IgD-negative memory B cell (primary cell): Measurements from ENCODE around the gene TRERF1. TPM values are rescaled to one million over a fixed set of nuclear protein-coding genes. Genes with fewer than 3 reads are reported as not detected.
"Not testable (repeated sequence)": the region's sequence is repeated elsewhere in the genome, so short reads cannot be mapped to it uniquely, and the experiment has no call there.

Experiments
- H3K27ac Mint-ChIP-seq, 3 donors: one replicate each; pipeline ENCODE4 v1.8.0; 2020 to 2022; ENCODE audit warnings: mild to moderate bottlenecking in 3 of 3, mixed read lengths in 3 of 3, moderate library complexity in 1 of 3
- H3K27me3 Mint-ChIP-seq: one replicate; pipeline ENCODE4 v1.8.0; 2021; ENCODE audit warnings: mixed read lengths
- H3K36me3 Mint-ChIP-seq: one replicate; pipeline ENCODE4 v1.8.0; 2020; ENCODE audit warnings: mild to moderate bottlenecking, mixed read lengths
- H3K4me1 Mint-ChIP-seq, 3 donors: one replicate each; pipeline ENCODE4 v1.8.0; 2020 to 2022; ENCODE audit warnings: mixed read lengths in 3 of 3, mild to moderate bottlenecking in 1 of 3
- H3K4me3 Mint-ChIP-seq, 4 donors: one replicate each; pipeline ENCODE4 v1.8.0; 2020 to 2022; ENCODE audit warnings: mild to moderate bottlenecking in 4 of 4, mixed read lengths in 4 of 4, moderate library complexity in 3 of 4
- H3K9me3 Mint-ChIP-seq, 3 donors: one replicate each; pipeline ENCODE4 v1.8.0; 2020 to 2021; ENCODE audit warnings: mixed read lengths in 3 of 3, mild to moderate bottlenecking in 1 of 3
- polyA plus RNA-seq: library from polyadenylated mRNA; unstranded; fragments of 300-500 nt; fragmentation: Illumina TruSeq; gene quantifications from one replicate; pipeline ENCODE4 v1.2.3, GENCODE V29; 2021

The TRERF1 gene
- polyA plus RNA-seq, 1 donor from 2014 or later = 1.6 TPM

- Mint-ChIP-seq H3K36me3 (peaks cover 5% of the 10 kb centered on the region), H3K4me1 (peaks cover 0 to 6% (median 4%) of the 10 kb centered on the region in 3 donors), H3K4me3 (no peak overlapping the region), H3K9me3 (no peaks in the 10 kb centered on the region), H3K27ac (no peak overlapping the region), H3K27me3 (no peaks in the 10 kb centered on the region)
Measured at GRCh38 chr6:42225419-42225818, 226.3 kb downstream of the TRERF1 start.

GRCh38 chr6:42225029-42225339 lies 226.7 kb downstream of the TRERF1 start:
- Mint-ChIP-seq H3K4me3 (no peak overlapping the region), H3K36me3 (peaks cover 5% of the 10 kb centered on the region), H3K4me1 (peaks cover 0 to 6% (median 4%) of the 10 kb centered on the region in 3 donors), H3K27ac (no peak overlapping the region), H3K27me3 (no peaks in the 10 kb centered on the region), H3K9me3 (no peaks in the 10 kb centered on the region)

- Mint-ChIP-seq H3K4me1 (peaks cover 0 to 6% (median 4%) of the 10 kb centered on the region in 3 donors), H3K9me3 (no peaks in the 10 kb centered on the region), H3K36me3 (peaks cover 5% of the 10 kb centered on the region), H3K27me3 (no peaks in the 10 kb centered on the region), H3K27ac (no peak overlapping the region), H3K4me3 (peak overlapping the region in 3 of 4 donors; percentile 22 to 55 (median 35))
Measured at GRCh38 chr6:42224222-42225028, 227.3 kb downstream of the TRERF1 start.

- no peaks in the 10 kb centered on the region for H3K27me3 Mint-ChIP-seq
- peaks cover 4 to 10% (median 8%) of the 10 kb centered on the region in 3 donors for H3K4me1 Mint-ChIP-seq
- H3K4me3 Mint-ChIP-seq = no peak overlapping the region
- H3K27ac Mint-ChIP-seq = no peak overlapping the region
- no peaks in the 10 kb centered on the region for H3K9me3 Mint-ChIP-seq
- H3K36me3 Mint-ChIP-seq = peaks cover 4% of the 10 kb centered on the region
Measured at GRCh38 chr6:42222448-42222847, 229.3 kb downstream of the TRERF1 start.

- H3K4me1 Mint-ChIP-seq = peaks cover 9 to 13% (median 12%) of the 10 kb centered on the region in 3 donors
- no peaks in the 10 kb centered on the region for H3K9me3 Mint-ChIP-seq
- H3K36me3 Mint-ChIP-seq = peaks cover 4% of the 10 kb centered on the region
- H3K27me3 Mint-ChIP-seq = no peaks in the 10 kb centered on the region
- no peak overlapping the region for H3K4me3 Mint-ChIP-seq
- peak overlapping the region in 1 of 3 donors; percentile 41 for H3K27ac Mint-ChIP-seq
Measured at GRCh38 chr6:42221546-42221945, 230.2 kb downstream of the TRERF1 start.

GRCh38 chr6:42220807-42221206 lies 230.9 kb downstream of the TRERF1 start:
- peak overlapping the region in 1 of 3 donors; percentile 6 for H3K27ac Mint-ChIP-seq
- H3K36me3 Mint-ChIP-seq = peaks cover 3% of the 10 kb centered on the region
- H3K9me3 Mint-ChIP-seq = no peaks in the 10 kb centered on the region
- peak overlapping the region in 1 of 4 donors; percentile 20 for H3K4me3 Mint-ChIP-seq
- peaks cover 9 to 18% (median 12%) of the 10 kb centered on the region in 3 donors for H3K4me1 Mint-ChIP-seq
- H3K27me3 Mint-ChIP-seq = no peaks in the 10 kb centered on the region

- Mint-ChIP-seq H3K4me1 (peaks cover 11 to 19% (median 14%) of the 10 kb centered on the region in 3 donors), H3K36me3 (peaks cover 4% of the 10 kb centered on the region), H3K27me3 (no peaks in the 10 kb centered on the region), H3K4me3 (peak within 1 kb of the TSS; percentile 96 to 100 (median 98)), H3K27ac (peak within 1 kb of the TSS; percentile 95 to 96 (median 96)), H3K9me3 (no peaks in the 10 kb centered on the region)
Measured at GRCh38 chr6:42217519-42218367, 234.0 kb downstream of the TRERF1 start, which contains the start of gene MRPS10. Gene MRPS10, minus strand, starts transcription at chr6:42217861. Its CDS starts 12 bp downstream, at chr6:42217849.

- H3K4me3 Mint-ChIP-seq = peak overlapping the region; percentile 96 to 100 (median 98)
- H3K4me1 Mint-ChIP-seq = peaks cover 11 to 21% (median 14%) of the 10 kb centered on the region in 3 donors
- H3K9me3 Mint-ChIP-seq = no peaks in the 10 kb centered on the region
- peaks cover 4% of the 10 kb centered on the region for H3K36me3 Mint-ChIP-seq
- no peaks in the 10 kb centered on the region for H3K27me3 Mint-ChIP-seq
- peak overlapping the region; percentile 95 to 96 (median 96) for H3K27ac Mint-ChIP-seq
Measured at GRCh38 chr6:42217157-42217518, 234.6 kb downstream of the TRERF1 start.

- H3K4me3 Mint-ChIP-seq = peak overlapping the region; percentile 68 to 100 (median 82)
- peak overlapping the region in 1 of 3 donors; percentile 53 for H3K27ac Mint-ChIP-seq
- not testable (repeated sequence) for H3K36me3 Mint-ChIP-seq, H3K9me3 Mint-ChIP-seq, H3K27me3 Mint-ChIP-seq
- peaks cover 17 to 27% (median 20%) of the 10 kb centered on the region in 3 donors for H3K4me1 Mint-ChIP-seq
Measured at GRCh38 chr6:42216495-42216894, 235.2 kb downstream of the TRERF1 start.

- H3K4me1 Mint-ChIP-seq = peaks cover 14 to 23% (median 16%) of the 10 kb centered on the region in 3 donors
- no peak overlapping the region for H3K4me3 Mint-ChIP-seq
- H3K27ac Mint-ChIP-seq = no peak overlapping the region
- H3K27me3 Mint-ChIP-seq = no peaks in the 10 kb centered on the region
- peaks cover 4% of the 10 kb centered on the region for H3K36me3 Mint-ChIP-seq
- H3K9me3 Mint-ChIP-seq = no peaks in the 10 kb centered on the region
Measured at GRCh38 chr6:42212442-42212841, 239.3 kb downstream of the TRERF1 start.

GRCh38 chr6:42211726-42212125 lies 240.0 kb downstream of the TRERF1 start:
- peaks cover 12 to 21% (median 13%) of the 10 kb centered on the region in 3 donors for H3K4me1 Mint-ChIP-seq
- H3K36me3 Mint-ChIP-seq = peaks cover 4% of the 10 kb centered on the region
- peak overlapping the region in 2 of 4 donors; percentile 17 to 23 for H3K4me3 Mint-ChIP-seq
- H3K27me3 Mint-ChIP-seq = no peaks in the 10 kb centered on the region
- no peaks in the 10 kb centered on the region for H3K9me3 Mint-ChIP-seq
- peak overlapping the region in 2 of 3 donors; percentile 46 to 58 for H3K27ac Mint-ChIP-seq

- Mint-ChIP-seq H3K27me3 (no peaks in the 10 kb centered on the region), H3K4me3 (no peak overlapping the region), H3K36me3 (peaks cover 5% of the 10 kb centered on the region), H3K9me3 (no peaks in the 10 kb centered on the region), H3K4me1 (peaks cover 11 to 12% (median 11%) of the 10 kb centered on the region in 3 donors), H3K27ac (no peak overlapping the region)
Measured at GRCh38 chr6:42210551-42210950, 241.2 kb downstream of the TRERF1 start.

- H3K4me1 Mint-ChIP-seq, H3K9me3 Mint-ChIP-seq, H3K27me3 Mint-ChIP-seq, H3K4me3 Mint-ChIP-seq, H3K27ac Mint-ChIP-seq, H3K36me3 Mint-ChIP-seq: not testable (repeated sequence)
Measured at GRCh38 chr6:42207559-42207958, 244.2 kb downstream of the TRERF1 start.

- peaks cover 9% of the 10 kb centered on the region for H3K36me3 Mint-ChIP-seq
- H3K4me3 Mint-ChIP-seq = no peak overlapping the region
- no peaks in the 10 kb centered on the region for H3K9me3 Mint-ChIP-seq
- H3K27ac Mint-ChIP-seq = no peak overlapping the region
- peaks cover 0 to 2% (median 0%) of the 10 kb centered on the region in 3 donors for H3K4me1 Mint-ChIP-seq
- H3K27me3 Mint-ChIP-seq = no peaks in the 10 kb centered on the region
Measured at GRCh38 chr6:42204768-42205282, 246.9 kb downstream of the TRERF1 start.

GRCh38 chr6:42203183-42203582 lies 248.5 kb downstream of the TRERF1 start:
- Mint-ChIP-seq H3K27ac (no peak overlapping the region), H3K36me3 (peaks cover 9% of the 10 kb centered on the region), H3K27me3 (no peaks in the 10 kb centered on the region), H3K4me3 (no peak overlapping the region), H3K9me3 (no peaks in the 10 kb centered on the region), H3K4me1 (peaks cover 0 to 2% (median 0%) of the 10 kb centered on the region in 3 donors)
